ENCODE data around the gene HHIPL1.

Gene HHIPL1

DNA sequence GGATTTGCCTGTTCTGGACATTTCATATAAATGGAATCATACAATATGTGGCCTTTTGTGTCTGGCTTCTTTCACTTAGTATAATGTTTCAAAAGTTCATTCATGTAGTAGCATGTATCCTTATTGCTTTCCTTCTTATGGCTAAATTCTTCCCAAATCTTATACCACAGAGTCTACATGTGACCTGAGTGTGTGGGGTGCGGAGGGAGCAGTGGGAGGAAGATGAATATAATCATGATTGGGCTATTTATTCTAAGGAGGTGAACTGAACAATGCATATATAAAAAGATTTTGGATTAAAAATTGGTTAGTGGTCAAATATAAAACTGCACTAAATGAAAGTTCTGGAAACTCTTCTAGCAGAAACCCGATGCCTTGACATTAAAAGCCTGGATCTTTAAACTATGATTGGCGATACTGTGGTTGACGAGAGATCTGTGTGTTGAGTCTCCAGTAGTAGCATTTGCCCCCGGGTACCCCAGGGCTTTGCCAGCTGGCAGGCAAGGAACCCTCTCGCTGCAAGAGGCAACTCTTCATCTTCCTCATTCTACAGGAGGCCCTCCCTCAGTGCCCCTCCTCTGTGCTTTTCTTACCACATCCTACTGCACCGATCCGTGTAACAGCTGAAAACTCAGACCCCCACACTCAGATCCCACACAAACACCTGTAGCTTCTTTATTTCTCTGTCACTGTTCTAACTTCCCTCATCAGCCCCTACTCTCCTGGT lies 41.8 kb downstream of the HHIPL1 start:
- ChIA-PET POLR2A (ENCODE audit: low non-redundant PET) (no interaction called here), CTCF (interaction anchor here (1.0 kb wide), 1 partner anchor 9 kb away, joined by 3 read pairs; no protein-coding TSS in a partner anchor)

DNA sequence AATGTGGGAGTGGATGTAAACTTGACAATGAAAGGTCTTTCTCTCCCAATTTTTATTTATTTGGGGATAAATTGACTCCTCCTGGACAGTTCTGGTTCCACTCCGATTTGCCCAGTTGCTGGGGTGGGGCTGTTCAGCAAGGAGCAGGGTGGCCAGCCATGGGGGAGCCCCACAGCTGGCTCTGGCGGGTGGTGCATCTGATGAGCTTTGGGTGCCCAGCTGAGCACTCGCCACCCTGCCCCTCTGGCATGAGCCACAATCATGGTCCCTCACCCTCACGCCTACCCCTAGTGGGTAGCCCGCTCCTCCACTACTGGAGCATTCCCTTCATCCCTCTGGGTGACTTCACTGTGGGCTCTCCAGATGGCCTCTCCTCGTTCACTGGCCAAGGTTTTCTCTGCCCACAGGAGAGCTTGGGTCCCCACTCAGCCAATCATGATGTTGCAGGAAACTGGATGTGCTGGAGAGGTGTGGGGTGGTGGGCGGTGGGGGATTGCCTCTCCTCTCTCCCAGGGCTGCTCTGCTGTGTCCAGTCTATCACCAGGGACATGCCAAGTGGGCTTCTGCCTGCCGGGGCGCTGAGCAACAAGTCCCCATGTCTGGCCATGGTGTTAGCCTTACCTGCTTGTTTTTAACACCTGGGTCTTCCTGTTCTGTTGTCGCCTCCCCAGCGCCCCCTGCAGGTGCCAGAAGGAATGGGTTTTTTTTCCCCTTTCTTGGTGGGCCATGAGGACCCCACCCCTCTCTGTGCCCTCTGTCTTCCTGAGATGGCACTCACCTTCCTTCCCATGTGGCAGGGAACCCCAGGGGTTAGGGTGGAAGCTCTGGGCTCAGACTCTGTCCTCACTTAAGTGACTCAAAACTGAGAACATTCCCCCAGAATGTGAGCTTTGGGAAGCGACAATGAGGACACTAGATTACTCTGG lies 42.6 kb downstream of the HHIPL1 start:
- POLR2A ChIA-PET (ENCODE audit: low non-redundant PET) = no interaction called here
- CTCF ChIA-PET = interaction anchor here (0.6 to 1.3 kb wide), 8 partner anchors 9 to 166 kb away, joined by 3 to 8 read pairs (median 4); no protein-coding TSS in a partner anchor
- no peak overlapping the region for H3K27ac ChIP-seq
- TF ChIP-seq, protein P1, sequence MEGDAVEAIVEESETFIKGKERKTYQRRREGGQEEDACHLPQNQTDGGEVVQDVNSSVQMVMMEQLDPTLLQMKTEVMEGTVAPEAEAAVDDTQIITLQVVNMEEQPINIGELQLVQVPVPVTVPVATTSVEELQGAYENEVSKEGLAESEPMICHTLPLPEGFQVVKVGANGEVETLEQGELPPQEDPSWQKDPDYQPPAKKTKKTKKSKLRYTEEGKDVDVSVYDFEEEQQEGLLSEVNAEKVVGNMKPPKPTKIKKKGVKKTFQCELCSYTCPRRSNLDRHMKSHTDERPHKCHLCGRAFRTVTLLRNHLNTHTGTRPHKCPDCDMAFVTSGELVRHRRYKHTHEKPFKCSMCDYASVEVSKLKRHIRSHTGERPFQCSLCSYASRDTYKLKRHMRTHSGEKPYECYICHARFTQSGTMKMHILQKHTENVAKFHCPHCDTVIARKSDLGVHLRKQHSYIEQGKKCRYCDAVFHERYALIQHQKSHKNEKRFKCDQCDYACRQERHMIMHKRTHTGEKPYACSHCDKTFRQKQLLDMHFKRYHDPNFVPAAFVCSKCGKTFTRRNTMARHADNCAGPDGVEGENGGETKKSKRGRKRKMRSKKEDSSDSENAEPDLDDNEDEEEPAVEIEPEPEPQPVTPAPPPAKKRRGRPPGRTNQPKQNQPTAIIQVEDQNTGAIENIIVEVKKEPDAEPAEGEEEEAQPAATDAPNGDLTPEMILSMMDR (conservative IDR thresholded peaks at IDR 0.05; ENCODE audit: low read depth) = peak; percentile 69
- no peak for DNase-seq (ENCODE audit: low spot score)

More for the DNA sequence above, 41.8 kb downstream of the HHIPL1 start:
- H3K27ac ChIP-seq = no peak overlapping the region
- no peak for DNase-seq (ENCODE audit: low spot score)
- TF ChIP-seq, protein P1 (conservative IDR thresholded peaks at IDR 0.05; ENCODE audit: low read depth) = no peak

DNA sequence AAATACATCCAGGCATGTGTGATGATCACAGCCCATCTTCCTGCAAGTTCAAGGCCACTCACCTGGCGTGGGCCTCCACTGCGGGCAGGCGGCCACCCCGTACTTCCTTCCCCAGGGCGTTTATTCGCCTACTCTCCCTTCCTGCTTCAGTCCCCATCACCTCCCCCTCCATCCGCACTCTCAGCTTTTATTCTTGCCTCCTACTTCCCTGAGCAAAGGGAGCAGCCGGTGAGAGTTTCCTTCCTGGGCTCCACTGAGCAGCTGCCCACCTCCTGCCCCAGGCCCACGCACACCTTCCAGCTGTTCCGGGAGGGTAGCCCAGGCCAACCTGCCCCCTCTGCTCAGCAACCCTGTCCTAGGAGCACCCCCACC lies 43.3 kb downstream of the HHIPL1 start:
- no peak for DNase-seq (ENCODE audit: low spot score)
- H3K27ac ChIP-seq = no peak overlapping the region
- CTCF ChIA-PET = interaction anchor here (0.5 to 1.3 kb wide), 9 partner anchors 8 to 295 kb away, joined by 3 to 8 read pairs (median 4); no protein-coding TSS in a partner anchor
- TF ChIP-seq, protein P1 (conservative IDR thresholded peaks at IDR 0.05; ENCODE audit: low read depth) = no peak
- POLR2A ChIA-PET (ENCODE audit: low non-redundant PET) = no interaction called here

DNA sequence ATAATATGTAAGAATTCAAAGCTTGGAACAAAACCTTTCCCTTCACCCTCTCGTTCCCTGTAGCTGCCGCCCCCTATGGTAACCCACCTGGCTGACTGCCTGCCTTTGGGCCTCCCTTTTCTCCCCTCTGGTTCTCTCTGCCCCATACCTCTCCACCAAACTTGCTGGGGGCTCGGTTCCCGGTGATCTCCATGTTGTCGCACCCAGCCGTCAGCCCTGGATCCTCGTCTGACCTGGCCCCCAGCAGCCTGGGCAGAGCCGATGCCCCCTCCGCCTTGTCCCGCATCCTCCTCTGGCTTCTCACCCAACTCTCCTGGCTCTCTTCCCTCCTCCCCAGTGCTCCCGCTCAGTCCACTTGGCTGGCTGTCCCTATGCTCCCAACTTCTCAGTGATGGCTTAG lies 43.7 kb downstream of the HHIPL1 start:
- DNase-seq (ENCODE audit: low spot score) = no peak
- ChIA-PET POLR2A (ENCODE audit: low non-redundant PET) (no interaction called here), CTCF (interaction anchor here (0.5 to 1.3 kb wide), 6 partner anchors 8 to 296 kb away, joined by 3 to 8 read pairs (median 4); no protein-coding TSS in a partner anchor)
- TF ChIP-seq, protein P1 (conservative IDR thresholded peaks at IDR 0.05; ENCODE audit: low read depth) = no peak
- H3K27ac ChIP-seq = no peak overlapping the region

DNA sequence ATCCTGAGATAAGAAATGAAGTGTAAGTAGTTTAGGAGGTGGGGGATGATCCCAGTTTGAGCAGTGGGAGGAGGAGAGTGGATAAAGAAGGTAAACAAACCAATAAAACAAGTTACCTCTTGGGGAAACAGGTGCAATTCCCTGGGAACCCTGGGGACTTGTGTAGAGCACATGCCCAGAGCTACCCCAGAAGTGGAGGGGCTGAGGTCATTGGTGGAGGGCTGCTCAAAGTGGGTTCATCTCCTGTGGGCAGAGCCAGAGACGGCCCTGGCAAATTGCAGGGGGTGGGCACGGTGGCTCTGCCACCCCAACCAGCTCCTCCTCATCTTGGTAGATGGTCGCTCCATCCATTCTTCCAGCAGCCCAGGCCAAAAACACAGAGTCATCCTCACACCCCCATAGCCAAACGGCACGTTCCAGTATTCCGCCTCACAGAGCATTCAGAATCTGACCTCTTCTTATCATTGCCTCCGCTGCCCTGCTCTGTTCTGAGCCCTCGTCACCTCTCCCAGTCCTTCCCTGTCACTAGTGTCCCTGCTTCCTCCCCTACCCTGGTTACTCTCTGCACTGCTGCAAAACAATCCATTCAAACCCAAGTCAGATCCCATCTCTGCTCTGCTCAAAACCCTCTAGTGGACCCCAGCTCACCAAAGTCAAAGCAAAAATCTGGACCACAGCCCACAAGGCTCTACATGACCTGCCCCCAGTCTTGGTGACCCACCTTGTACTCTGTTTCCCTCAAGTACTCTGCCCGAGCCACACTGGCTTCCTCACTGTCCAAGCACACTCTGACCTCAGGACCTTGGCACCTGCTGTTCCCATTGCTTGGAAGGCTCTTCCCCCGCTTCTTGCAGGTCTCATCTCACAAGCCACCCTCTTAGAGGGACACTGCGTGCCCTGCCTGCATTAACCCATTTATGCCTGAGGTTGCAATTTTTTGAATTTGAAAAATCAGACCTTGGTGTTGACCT lies 44.6 kb downstream of the HHIPL1 start:
- TF ChIP-seq, protein P1 (conservative IDR thresholded peaks at IDR 0.05; ENCODE audit: low read depth) = no peak
- ChIA-PET CTCF (no interaction called here), POLR2A (ENCODE audit: low non-redundant PET) (no interaction called here)
- DNase-seq (ENCODE audit: low spot score) = no peak
- H3K27ac ChIP-seq = no peak overlapping the region
